ENCODE measurements around the gene NSMCE1.

DNA sequence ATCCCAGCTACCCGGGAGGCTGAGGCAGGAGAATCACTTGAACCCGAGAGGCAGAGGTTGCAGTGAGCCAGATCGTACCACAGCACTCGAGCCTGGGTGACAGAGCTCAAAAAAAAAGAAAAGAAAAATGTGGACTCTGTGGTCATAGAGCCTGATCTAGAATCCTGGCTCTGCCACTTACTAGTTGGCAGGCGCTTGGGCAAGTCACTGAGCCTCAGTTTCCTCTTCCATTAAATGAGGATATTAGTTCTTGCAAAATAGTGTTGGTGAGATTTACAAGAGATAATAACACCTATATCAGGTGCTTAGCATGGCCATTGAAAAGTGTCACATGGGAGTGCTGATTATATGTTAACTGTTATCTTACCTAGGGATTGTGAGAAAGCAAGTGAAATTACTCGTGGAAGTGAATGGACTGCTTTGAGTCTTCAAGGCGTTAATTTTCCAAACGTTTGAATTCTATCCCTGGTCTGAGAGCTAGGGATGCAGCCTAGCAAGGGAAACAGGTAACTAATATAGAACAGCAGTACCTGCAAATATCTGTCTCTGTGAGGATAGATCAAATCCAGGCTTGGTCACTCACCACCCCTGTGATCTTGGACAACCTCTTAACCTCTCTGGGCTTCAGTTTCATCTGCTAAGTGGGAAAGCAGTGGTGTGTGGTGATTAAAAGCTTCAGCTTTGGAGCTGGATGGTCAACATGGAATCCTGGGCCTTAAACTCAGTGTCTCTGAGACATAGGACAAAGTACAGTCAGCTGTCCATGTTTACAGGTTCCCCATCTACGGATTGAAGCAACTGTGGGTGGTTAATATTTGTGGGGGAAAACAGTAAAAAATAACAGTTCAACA lies 953 bp upstream of the NSMCE1 start:
- TF ChIP-seq, protein P1, sequence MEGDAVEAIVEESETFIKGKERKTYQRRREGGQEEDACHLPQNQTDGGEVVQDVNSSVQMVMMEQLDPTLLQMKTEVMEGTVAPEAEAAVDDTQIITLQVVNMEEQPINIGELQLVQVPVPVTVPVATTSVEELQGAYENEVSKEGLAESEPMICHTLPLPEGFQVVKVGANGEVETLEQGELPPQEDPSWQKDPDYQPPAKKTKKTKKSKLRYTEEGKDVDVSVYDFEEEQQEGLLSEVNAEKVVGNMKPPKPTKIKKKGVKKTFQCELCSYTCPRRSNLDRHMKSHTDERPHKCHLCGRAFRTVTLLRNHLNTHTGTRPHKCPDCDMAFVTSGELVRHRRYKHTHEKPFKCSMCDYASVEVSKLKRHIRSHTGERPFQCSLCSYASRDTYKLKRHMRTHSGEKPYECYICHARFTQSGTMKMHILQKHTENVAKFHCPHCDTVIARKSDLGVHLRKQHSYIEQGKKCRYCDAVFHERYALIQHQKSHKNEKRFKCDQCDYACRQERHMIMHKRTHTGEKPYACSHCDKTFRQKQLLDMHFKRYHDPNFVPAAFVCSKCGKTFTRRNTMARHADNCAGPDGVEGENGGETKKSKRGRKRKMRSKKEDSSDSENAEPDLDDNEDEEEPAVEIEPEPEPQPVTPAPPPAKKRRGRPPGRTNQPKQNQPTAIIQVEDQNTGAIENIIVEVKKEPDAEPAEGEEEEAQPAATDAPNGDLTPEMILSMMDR (conservative IDR thresholded peaks at IDR 0.05; ENCODE audit: low read depth, low read length), result no peak
- TF ChIP-seq EZH2 (IDR thresholded peaks at IDR 0.05; ENCODE audit: borderline replicate concordance, low read depth, low read length, poor library complexity, severe bottlenecking), result no peak

Data from A673 (cell line).